HG03060 (cell line): ENCODE data around the gene TYW3.

Experiments used
- ATAC-seq: cut with Tn5 transposase; IDR thresholded peaks from one replicate; pipeline ENCODE4 v1.9.1; 2021; ENCODE audit warnings: low read depth, moderate number of reproducible peaks; ENCODE audit not compliant: unreplicated experiment

Gene TYW3, protein sequence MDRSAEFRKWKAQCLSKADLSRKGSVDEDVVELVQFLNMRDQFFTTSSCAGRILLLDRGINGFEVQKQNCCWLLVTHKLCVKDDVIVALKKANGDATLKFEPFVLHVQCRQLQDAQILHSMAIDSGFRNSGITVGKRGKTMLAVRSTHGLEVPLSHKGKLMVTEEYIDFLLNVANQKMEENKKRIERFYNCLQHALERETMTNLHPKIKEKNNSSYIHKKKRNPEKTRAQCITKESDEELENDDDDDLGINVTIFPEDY

DNA sequence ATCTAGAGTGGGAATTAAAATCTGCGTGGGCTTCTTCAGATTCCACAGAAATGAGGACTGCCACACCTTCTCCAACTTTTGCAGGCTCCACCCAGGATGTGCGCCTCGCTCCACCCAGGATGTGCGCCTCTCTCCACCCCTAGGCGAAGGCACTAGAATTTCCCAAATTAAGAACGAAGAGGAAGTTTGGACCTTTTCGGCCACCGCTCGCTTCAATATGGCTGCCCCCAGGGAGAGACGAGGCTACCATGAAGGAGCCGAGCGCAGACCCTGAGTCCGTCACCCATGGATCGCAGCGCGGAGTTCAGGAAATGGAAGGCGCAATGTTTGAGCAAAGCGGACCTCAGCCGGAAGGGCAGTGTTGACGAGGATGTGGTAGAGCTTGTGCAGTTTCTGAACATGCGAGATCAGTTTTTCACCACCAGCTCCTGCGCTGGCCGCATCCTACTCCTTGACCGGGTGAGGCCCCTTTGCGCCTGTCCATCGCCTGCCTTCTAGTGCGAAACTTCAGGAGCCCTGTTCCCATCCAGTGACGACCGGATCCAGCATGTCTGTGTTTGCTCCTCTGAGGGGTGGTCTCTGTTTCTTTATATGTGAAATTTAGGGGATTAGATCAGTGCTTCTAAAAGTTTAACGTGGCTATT is at the start of gene TYW3, which contains the start of gene CRYZ:
TSS of gene TYW3 (plus strand) at position 193 of the 644 bp plus-strand sequence. CDS start at position 286, 93 bp downstream.
TSS of gene CRYZ (minus strand) at position 91 of the 644 bp plus-strand sequence. CDS start 8,229 bp downstream, outside the sequence.
- ATAC-seq = peak; percentile 56

- ATAC-seq = no peak
Observed at GRCh38 chr1:74683656-74684055, 49.3 kb upstream of the TYW3 start.

GRCh38 chr1:74684301-74684700 is 48.7 kb upstream of the TYW3 start:
- ATAC-seq = no peak

DNA sequence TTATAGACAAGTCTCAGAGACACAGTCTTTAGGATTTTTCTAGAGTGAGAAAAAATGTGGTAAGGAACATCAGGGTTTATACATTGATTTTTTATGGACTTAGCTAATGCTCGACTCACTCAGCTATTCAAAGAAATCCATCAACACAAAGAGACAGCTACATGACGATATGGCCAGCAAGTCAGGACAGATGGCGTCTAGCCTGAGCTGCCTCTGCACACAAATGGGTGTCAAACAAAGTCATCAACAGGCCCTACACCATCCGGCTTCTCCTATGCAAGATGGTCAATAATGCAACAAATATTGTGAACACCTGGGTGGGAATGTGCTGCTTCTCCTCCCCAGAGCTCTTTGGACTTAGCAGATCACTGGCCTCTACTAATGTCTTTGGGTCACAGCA is 46.0 kb upstream of the TYW3 start:
- ATAC-seq = no peak

DNA sequence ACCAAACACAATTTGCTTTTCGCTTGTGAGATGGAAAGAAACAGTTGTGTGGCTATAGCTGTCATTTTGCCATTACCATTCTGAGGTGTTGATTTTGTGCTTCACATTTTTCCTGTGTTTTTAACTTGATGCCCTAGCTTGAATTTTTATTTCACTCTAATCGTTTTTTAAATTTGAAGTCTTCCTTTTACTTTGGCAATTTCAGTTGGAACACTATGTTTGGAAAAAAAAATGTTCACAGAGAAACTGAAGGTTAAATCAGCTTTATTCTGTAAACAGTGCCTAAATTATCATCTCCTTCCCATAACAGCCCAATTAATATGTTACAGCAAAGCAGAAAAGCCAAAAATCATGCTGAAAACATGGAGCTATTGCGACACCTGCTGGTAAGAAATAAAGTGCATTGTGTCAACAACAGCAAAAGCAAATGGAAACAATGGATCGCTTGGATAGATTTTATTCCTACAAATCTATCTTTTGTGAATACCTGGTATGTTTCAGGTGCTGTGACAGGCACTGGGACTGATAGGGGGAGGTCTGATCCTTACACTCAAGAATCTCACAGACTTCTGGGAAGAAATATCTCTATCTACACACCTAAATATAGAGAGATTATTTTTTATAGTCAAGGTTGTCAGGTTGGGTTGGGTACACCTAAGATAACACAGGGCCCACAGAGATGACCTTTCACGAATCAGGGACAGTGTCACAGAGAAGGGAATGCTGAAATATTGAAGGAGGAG is 43.2 kb upstream of the TYW3 start:
- no peak for ATAC-seq

GRCh38 chr1:74690364-74690696 is 42.6 kb upstream of the TYW3 start:
- no peak for ATAC-seq

- no peak for ATAC-seq
Observed at GRCh38 chr1:74690909-74691308, 42.0 kb upstream of the TYW3 start.

DNA sequence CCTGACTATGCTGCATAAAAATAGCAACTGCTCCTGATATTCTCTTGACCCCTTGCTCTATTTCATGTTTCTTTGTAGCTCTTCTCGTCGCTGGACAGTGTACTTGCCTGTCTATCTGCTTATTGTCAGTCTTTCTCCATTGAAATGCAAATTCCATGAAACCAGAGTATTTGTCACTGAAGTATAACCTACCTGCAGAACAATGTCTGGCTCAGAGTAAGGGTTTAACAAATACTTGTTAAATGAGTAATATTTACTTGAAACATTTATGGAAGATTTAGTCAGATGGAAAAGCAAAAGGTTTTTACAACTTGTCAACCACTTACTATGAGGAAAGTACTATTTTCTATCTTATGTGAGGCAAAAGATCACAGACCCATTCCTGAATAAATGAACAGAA is 39.5 kb upstream of the TYW3 start:
- ATAC-seq = no peak

DNA sequence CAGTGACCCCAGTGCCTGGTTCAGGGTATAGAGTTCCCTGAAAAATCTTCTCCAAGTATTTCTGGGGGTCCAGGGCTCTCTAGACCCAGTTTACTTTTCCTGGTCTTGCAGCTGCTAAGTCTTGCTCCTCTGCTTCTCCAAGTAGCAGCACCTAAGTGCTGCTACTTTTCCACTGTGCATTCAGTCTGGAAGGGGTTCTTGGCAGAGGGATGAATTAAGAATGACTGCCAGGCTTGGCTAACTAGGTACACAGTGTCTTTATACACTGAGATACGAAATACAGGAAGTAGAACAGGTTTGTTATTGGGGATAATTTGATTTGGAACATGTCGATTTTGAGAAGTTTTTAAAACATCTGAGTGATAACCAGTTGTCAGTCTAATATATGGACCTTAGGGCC is 35.1 kb upstream of the TYW3 start:
- no peak for ATAC-seq

GRCh38 chr1:74699331-74699730 is 33.6 kb upstream of the TYW3 start:
- ATAC-seq = no peak

DNA sequence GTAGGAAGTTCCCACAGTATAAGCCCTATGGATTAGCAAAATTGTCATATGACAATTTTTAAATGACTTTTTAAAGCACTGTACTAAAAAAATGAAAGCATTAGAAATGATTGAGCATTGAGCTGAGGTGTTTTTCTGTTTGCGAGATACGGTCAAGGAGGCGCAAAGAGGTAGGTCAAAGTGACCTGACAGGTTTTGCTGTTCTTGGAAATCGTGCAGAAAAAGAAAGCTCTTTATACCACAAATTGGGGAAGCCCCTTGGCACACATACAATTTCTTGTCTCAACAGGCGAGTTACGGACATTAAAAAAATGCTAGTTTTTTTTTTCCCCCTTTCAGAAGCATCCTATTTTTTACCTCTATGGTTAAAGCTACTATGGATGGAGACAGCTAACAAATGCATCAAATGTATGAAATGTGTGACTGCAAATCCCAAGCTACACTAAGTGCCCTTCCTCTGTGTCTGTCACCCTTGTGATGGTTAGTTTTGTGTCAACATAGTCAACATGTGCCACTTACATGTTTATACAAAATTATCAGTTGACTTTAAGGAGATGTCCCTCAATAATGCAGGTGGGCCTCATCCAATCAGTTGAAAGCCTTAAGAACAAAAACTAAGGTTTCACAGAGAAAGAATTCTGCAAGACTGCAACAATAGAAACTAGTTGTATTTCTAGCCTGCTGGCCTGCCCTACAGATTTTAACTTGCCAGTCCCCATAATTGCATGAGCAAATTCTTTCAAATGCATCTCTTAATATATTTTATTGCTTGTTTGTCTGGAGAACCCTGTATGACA is 29.4 kb upstream of the TYW3 start:
- no peak for ATAC-seq

DNA sequence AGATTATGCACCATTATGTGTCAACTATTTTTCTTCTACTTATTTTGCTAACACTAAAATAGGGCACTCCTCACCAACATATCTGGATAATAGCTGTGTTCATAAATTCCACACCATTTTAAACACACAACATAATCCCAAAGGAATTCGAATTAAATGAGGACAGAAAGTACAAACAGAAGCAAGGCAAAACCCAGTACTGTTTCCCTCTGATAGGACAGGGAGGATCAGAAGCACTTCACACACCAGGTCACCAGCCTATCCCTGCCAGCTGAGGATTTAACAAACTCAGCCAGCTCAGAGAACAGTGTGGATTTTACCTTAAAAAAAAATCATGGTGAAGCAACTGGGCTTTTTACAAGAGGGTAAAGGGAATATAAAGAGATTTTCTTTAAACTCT is 20.1 kb upstream of the TYW3 start:
- no peak for ATAC-seq

DNA sequence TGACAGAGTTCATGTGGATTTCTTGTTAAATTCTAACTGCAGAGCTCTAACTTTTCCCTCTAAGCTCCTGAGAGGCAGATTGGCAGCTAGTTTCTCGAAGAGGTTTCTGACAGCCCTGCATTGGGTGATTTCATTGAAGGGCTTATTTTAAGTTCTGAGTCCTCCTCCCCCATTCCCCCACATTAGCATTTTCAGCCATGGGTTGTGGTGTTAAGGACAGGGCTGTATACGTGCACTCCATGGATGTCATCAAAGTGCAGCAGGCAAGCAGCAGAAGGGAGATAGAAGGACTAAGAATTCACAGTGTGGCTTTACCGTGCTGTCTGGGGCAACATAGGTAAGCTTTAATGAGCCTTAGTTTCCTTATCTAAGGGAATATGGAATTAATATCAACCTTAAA is 19.1 kb upstream of the TYW3 start:
- no peak for ATAC-seq

GRCh38 chr1:74714429-74715235 is 18.3 kb upstream of the TYW3 start:
- peak; percentile 50 for ATAC-seq

- no peak for ATAC-seq
Observed at GRCh38 chr1:74715236-74715502, 17.8 kb upstream of the TYW3 start.

DNA sequence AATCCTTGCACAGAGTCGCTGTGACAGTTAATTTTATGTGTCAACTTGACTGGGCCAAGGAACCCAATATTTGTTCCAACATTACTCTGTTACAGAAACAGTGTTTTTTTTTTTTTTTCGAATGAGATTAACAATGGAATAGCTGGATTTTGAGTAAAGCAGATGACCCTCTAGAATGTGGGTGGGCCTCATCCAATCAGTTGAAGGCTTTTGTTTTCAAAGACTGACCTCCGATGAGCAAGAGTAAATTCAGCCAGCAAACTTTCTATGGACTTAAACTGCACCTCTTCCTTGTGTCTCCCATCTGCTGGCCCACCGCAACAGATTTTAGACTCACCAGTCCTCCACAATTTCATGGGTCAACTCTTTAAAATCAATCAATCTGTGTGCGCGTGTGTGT is 17.1 kb upstream of the TYW3 start:
- ATAC-seq = no peak

- no peak for ATAC-seq
Observed at GRCh38 chr1:74716822-74717221, 16.1 kb upstream of the TYW3 start.

- no peak for ATAC-seq
Observed at GRCh38 chr1:74717626-74718025, 15.3 kb upstream of the TYW3 start.

DNA sequence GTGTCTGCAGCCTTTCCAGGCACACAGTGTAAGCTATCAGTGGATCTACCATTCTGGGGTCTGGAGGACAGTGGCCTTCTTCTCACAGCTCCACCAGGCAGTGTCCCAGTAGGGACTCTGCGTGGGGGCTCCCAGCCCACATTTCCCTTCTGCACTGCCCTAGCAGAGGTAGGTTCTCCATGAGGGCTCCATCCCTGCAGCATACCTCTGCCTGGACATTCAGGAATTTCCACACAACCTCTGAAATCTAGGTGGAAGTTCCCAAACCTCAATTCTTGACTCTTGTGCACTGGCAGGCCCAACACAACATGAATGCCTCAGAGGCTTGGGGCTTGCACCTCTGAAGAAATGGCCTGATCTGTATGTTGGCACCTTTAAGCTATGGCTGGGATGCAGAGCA is 6.9 kb upstream of the TYW3 start:
- no peak for ATAC-seq

- ATAC-seq = no peak
Observed at GRCh38 chr1:74728736-74729135, 4.2 kb upstream of the TYW3 start.
